Ovary (tissue), 3 donors: Measurements from ENCODE around the gene STX1A.

Experiments used
- EP300 ChIP-seq: sonication (generic); formaldehyde crosslinking; IDR thresholded peaks from one replicate; pipeline ENCODE4 v1.6.1; 2017; ENCODE audit warnings: antibody characterized with exemption
- POLR2A ChIP-seq: fragments of 450-650 bp; IDR thresholded peaks from one replicate; pipeline ENCODE4 v1.6.1; 2017; ENCODE audit warnings: antibody characterized with exemption, mild to moderate bottlenecking, moderate library complexity
- TF ChIP-seq, protein P1 (sequence below), 3 donors: fragments of 450-650 bp in 2 of 3; fragments of 200-600 bp in 1 of 3; IDR thresholded peaks; one replicate each; pipeline versions ENCODE4 v1.5.1 to v1.8.0; 2016 to 2022; ENCODE audit warnings: antibody characterized with exemption in 3 of 3, mild to moderate bottlenecking in 1 of 3
- donor health status: DM: no; HTN: no; CAD: no.

DNA sequence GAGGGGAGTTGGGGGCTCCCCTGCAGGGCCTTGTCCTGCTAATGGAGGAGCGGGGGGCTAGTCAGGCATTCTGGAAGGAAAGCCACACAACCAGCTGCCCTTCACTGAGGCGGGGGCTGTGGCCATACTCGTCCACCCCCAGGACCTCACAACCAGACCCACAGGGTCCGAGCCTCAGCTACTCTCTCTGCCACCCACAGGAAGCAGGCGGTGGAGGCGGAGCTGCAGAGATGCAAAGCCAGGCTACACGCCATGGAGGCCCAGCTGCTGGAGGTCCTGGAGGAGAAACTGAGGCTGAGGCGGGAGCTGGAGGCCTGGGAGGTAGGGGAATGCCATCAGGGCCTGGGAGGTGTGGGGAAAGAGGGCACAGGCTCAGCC, 16.0 kb upstream of the STX1A start:
- TF ChIP-seq, protein P1, sequence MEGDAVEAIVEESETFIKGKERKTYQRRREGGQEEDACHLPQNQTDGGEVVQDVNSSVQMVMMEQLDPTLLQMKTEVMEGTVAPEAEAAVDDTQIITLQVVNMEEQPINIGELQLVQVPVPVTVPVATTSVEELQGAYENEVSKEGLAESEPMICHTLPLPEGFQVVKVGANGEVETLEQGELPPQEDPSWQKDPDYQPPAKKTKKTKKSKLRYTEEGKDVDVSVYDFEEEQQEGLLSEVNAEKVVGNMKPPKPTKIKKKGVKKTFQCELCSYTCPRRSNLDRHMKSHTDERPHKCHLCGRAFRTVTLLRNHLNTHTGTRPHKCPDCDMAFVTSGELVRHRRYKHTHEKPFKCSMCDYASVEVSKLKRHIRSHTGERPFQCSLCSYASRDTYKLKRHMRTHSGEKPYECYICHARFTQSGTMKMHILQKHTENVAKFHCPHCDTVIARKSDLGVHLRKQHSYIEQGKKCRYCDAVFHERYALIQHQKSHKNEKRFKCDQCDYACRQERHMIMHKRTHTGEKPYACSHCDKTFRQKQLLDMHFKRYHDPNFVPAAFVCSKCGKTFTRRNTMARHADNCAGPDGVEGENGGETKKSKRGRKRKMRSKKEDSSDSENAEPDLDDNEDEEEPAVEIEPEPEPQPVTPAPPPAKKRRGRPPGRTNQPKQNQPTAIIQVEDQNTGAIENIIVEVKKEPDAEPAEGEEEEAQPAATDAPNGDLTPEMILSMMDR (IDR thresholded peaks at IDR 0.05): no peak
- TF ChIP-seq EP300 (no peak), POLR2A (no peak)
